HG02571 (cell line): ENCODE results near the gene AKR1C2.
"Not testable (repeated sequence)": the region's sequence is repeated elsewhere in the genome, so short reads cannot be mapped to it uniquely, and the experiment has no call there.

ENCODE experiments used
- ATAC-seq: cut with Tn5 transposase; IDR thresholded peaks from one replicate; pipeline ENCODE4 v1.9.1; 2021; ENCODE audit warnings: mild to moderate bottlenecking, moderate library complexity; ENCODE audit not compliant: unreplicated experiment

The AKR1C2 gene

GRCh38 chr10:5025461-5025881 is 21.8 kb upstream of the AKR1C2 start:
- not testable (repeated sequence) for ATAC-seq

- no peak for ATAC-seq
Observed at GRCh38 chr10:5023177-5023805, 19.6 kb upstream of the AKR1C2 start.

GRCh38 chr10:5021624-5022290 is 18.1 kb upstream of the AKR1C2 start:
- ATAC-seq: not testable (repeated sequence)

- not testable (repeated sequence) for ATAC-seq
Observed at GRCh38 chr10:5019770-5020612, 16.3 kb upstream of the AKR1C2 start.

- ATAC-seq: not testable (repeated sequence)
Observed at GRCh38 chr10:5018671-5019277, 15.1 kb upstream of the AKR1C2 start.

- no peak for ATAC-seq
Observed at GRCh38 chr10:5018134-5018533, 14.5 kb upstream of the AKR1C2 start.

- ATAC-seq: no peak
Observed at GRCh38 chr10:5014936-5015335, 11.3 kb upstream of the AKR1C2 start.

GRCh38 chr10:5014200-5014910 is 10.7 kb upstream of the AKR1C2 start:
- not testable (repeated sequence) for ATAC-seq

GRCh38 chr10:5013385-5013784 is 9.7 kb upstream of the AKR1C2 start:
- no peak for ATAC-seq

- no peak for ATAC-seq
Observed at GRCh38 chr10:5012595-5012994, 8.9 kb upstream of the AKR1C2 start.

GRCh38 chr10:5011392-5011791 is 7.7 kb upstream of the AKR1C2 start:
- ATAC-seq: not testable (repeated sequence)

- ATAC-seq: not testable (repeated sequence)
Observed at GRCh38 chr10:5010043-5010442, 6.4 kb upstream of the AKR1C2 start.

- not testable (repeated sequence) for ATAC-seq
Observed at GRCh38 chr10:5008857-5009548, 5.3 kb upstream of the AKR1C2 start.

- ATAC-seq: not testable (repeated sequence)
Observed at GRCh38 chr10:5004501-5004900, 844 bp upstream of the AKR1C2 start.

- not testable (repeated sequence) for ATAC-seq
Observed at GRCh38 chr10:5004030-5004385, 351 bp upstream of the AKR1C2 start.

- ATAC-seq: no peak
Observed at GRCh38 chr10:5002013-5002727, 1.5 kb downstream of the AKR1C2 start.

GRCh38 chr10:4998671-4999070 is 5.0 kb downstream of the AKR1C2 start:
- no peak for ATAC-seq

GRCh38 chr10:4994260-4994659 is 9.4 kb downstream of the AKR1C2 start:
- ATAC-seq: not testable (repeated sequence)

- ATAC-seq: not testable (repeated sequence)
Observed at GRCh38 chr10:4992564-4992963, 11.1 kb downstream of the AKR1C2 start.
